Lower lobe of right lung (tissue), 2 donors: ENCODE results near the gene RNASEH2B. TPM values are rescaled to one million over a fixed set of nuclear protein-coding genes. Genes with fewer than 3 reads are reported as not detected.
A peak's percentile ranks its signal among the peaks of the same experiment; 100 is the strongest.

Experiments
- ATAC-seq, 2 donors: fragments of 200-7000 bp; cut with Tn5 transposase; one replicate each; pipeline ENCODE4 v1.9.1; 2020 to 2022; ENCODE audit warnings: mild to moderate bottlenecking in 2 of 2, moderate library complexity in 2 of 2
- DNase-seq: peaks from one replicate; pipeline ENCODE4 v3.0.0-alpha.2; 2020
- H3K27ac ChIP-seq: fragments of 200-600 bp; one replicate; pipeline ENCODE4 v1.8.0; 2022
- H3K27me3 ChIP-seq: fragments of 200-600 bp; one replicate; pipeline ENCODE4 v1.8.0; 2022; ENCODE audit warnings: low read depth
- H3K36me3 ChIP-seq: fragments of 200-600 bp; one replicate; pipeline ENCODE4 v1.8.0; 2022; ENCODE audit warnings: mild to moderate bottlenecking
- H3K4me1 ChIP-seq: fragments of 200-600 bp; one replicate; pipeline ENCODE4 v1.8.0; 2022
- H3K4me3 ChIP-seq: fragments of 200-600 bp; one replicate; pipeline ENCODE4 v1.8.0; 2022; ENCODE audit warnings: mild to moderate bottlenecking
- H3K9me3 ChIP-seq: fragments of 200-600 bp; one replicate; pipeline ENCODE4 v1.8.0; 2022
- intact Hi-C: fragments of 100-400 bp; cut with DNase I; formaldehyde crosslinking; loops from one replicate; pipeline ENCODE4 v1.11.0; 2022
- total RNA-seq: library from RNA; stranded (reverse); fragmentation: NEBNext Ultra II Directional; extraction: Animal tissue kit (Norgen Biotek cat#: 25700); gene quantifications from one replicate; pipeline ENCODE4 v1.2.1, GENCODE V29; 2021
- TF ChIP-seq, protein P1 (sequence below): fragments of 200-600 bp; IDR thresholded peaks from one replicate; pipeline ENCODE4 v1.8.0; 2022; ENCODE audit warnings: antibody characterized with exemption, mild to moderate bottlenecking
- donor health status: DM: no; HTN: yes; CAD: no; lungs with severe emphysema.

Gene RNASEH2B
- total RNA-seq, 1 donor from 2014 or later = 50.7 TPM

DNA sequence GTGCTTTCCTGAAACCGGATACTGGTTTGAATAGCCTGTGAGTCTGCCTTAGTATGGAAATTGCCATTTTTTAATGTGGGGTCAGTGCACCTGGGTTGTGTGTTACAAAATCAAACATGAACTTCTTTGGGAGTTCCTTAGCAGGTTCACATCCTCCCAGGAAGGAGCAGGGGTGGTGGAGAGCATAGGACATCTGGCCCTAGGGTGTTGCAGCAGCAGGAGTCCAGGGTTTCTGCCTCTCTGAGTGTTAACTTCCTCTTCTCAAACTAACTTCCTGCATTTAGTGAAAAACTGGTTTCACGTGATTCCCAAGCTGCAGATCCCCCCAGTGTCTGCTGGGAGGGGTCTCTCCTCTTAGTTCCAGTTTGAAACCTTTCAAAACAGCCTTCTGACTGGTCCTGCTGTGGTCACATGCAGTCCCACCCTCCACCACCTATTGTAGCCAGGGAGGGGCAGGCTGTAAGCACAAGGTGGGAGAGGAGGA lies 7.2 kb downstream of the RNASEH2B start:
- DNase-seq = peak; percentile 50
- H3K36me3 ChIP-seq = no peaks in the 10 kb centered on the region
- peak; percentile 63 to 66 for ATAC-seq
- H3K27me3 ChIP-seq = no peaks in the 10 kb centered on the region
- intact Hi-C loops = no loop called here
- H3K4me3 ChIP-seq = no peak overlapping the region
- H3K9me3 ChIP-seq = peaks cover 3% of the 10 kb centered on the region
- H3K27ac ChIP-seq = peak overlapping the region; percentile 66
- TF ChIP-seq, protein P1, sequence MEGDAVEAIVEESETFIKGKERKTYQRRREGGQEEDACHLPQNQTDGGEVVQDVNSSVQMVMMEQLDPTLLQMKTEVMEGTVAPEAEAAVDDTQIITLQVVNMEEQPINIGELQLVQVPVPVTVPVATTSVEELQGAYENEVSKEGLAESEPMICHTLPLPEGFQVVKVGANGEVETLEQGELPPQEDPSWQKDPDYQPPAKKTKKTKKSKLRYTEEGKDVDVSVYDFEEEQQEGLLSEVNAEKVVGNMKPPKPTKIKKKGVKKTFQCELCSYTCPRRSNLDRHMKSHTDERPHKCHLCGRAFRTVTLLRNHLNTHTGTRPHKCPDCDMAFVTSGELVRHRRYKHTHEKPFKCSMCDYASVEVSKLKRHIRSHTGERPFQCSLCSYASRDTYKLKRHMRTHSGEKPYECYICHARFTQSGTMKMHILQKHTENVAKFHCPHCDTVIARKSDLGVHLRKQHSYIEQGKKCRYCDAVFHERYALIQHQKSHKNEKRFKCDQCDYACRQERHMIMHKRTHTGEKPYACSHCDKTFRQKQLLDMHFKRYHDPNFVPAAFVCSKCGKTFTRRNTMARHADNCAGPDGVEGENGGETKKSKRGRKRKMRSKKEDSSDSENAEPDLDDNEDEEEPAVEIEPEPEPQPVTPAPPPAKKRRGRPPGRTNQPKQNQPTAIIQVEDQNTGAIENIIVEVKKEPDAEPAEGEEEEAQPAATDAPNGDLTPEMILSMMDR = no peak
- peaks cover 62% of the 10 kb centered on the region for H3K4me1 ChIP-seq

DNA sequence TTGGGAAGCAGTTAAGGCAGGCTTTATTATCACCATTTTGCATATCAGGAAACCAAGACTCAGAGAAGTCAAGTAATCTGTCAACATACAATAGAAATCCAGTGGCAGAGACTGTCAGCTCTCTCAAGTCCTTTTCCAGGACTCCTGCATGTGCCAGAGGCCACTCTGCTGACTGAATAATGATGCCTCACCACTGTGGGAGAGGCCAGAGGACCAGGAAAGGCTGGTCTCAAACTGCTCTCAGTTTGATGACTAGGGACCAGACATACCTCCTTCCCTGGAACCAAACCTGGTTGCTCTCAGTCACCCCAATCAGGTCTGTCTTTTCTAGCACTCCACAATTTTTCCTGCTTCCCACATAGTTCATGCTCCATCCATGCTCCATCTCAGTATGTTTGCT lies 8.0 kb downstream of the RNASEH2B start:
- intact Hi-C loops = no loop called here
- H3K36me3 ChIP-seq = no peaks in the 10 kb centered on the region
- no peaks in the 10 kb centered on the region for H3K27me3 ChIP-seq
- peak overlapping the region; percentile 66 for H3K27ac ChIP-seq
- TF ChIP-seq, protein P1 = no peak
- no peak overlapping the region for H3K4me3 ChIP-seq
- ATAC-seq = no peak
- peaks cover 9% of the 10 kb centered on the region for H3K9me3 ChIP-seq
- DNase-seq = no peak
- H3K4me1 ChIP-seq = peaks cover 55% of the 10 kb centered on the region

DNA sequence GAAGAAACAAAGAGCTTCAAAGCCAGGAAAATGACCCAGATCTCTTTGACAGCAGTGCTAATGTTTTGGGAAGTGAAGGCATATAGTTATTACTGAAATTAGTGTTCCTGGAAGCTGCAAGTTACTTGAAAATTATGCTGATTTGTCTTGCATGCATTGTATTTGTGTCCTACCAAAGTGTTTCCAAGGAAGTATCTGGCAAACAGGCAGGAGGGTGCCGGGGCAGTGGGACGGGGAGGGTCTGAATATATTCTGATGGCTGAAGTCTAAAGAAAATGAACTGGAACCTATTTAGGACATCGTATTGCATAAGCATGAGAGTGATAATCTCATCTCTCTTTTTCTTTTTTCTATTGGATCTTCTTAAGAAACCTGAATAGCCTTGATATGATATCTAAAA lies 9.0 kb downstream of the RNASEH2B start:
- Histone ChIP-seq H3K36me3 (no peaks in the 10 kb centered on the region), H3K4me1 (peaks cover 53% of the 10 kb centered on the region), H3K4me3 (no peak overlapping the region), H3K27me3 (no peaks in the 10 kb centered on the region), H3K27ac (no peak overlapping the region), H3K9me3 (peaks cover 19% of the 10 kb centered on the region)
- intact Hi-C loops = no loop called here
- ATAC-seq = no peak
- DNase-seq = no peak
- TF ChIP-seq, protein P1 = no peak

DNA sequence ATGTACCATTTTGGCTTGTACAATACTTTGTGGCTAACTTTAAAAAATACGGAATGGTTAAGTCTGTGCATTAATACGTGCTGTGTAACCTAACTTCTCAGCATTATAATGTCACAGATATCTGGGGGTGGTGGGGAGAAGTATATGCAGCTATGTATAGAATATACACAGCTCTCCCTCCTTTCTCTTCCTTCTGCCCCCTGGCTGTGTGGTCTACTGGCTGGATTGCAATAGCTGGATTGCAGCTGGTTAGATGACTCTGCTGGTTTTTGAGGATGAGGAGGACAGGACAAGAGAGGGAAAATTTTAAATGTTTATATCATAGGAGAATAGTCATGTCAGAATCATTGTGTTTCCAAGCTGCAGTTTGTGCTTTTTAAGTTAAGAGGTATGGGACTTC lies 9.7 kb downstream of the RNASEH2B start:
- no peak overlapping the region for H3K27ac ChIP-seq
- H3K9me3 ChIP-seq = peaks cover 25% of the 10 kb centered on the region
- no peaks in the 10 kb centered on the region for H3K36me3 ChIP-seq
- DNase-seq (no peak), ATAC-seq (no peak)
- no peaks in the 10 kb centered on the region for H3K27me3 ChIP-seq
- H3K4me1 ChIP-seq = peaks cover 53% of the 10 kb centered on the region
- TF ChIP-seq, protein P1 = no peak
- no peak overlapping the region for H3K4me3 ChIP-seq
- intact Hi-C loops = no loop called here

GRCh38 chr13:50921706-50922105 lies 12.1 kb downstream of the RNASEH2B start:
- intact Hi-C loops = no loop called here
- TF ChIP-seq, protein P1 = no peak
- DNase-seq (no peak), ATAC-seq (no peak)
- H3K4me1 ChIP-seq = peaks cover 32% of the 10 kb centered on the region
- no peak overlapping the region for H3K4me3 ChIP-seq
- H3K36me3 ChIP-seq = no peaks in the 10 kb centered on the region
- H3K27me3 ChIP-seq = no peaks in the 10 kb centered on the region
- peaks cover 41% of the 10 kb centered on the region for H3K9me3 ChIP-seq
- H3K27ac ChIP-seq = no peak overlapping the region

DNA sequence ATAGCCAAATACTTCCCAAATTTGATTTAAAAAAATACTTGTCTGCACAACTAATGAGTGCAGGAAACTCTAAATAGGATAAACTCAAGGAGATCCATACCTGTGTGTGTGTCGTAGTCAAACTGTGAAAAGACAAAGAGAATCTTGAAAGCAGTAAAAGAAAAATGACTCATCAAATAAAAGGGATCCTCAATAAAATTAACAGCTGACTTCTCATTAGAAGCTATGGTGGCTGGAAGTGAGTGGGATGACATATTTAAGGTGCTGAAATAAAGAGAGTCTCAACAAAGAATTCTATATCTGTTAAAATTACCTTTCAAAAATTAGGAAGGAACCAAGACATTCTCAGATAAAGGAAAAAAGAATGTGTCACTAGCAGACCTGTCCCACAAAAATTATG lies 13.7 kb downstream of the RNASEH2B start:
- Histone ChIP-seq H3K4me1 (peaks cover 25% of the 10 kb centered on the region), H3K9me3 (peaks cover 41% of the 10 kb centered on the region), H3K27ac (no peak overlapping the region), H3K27me3 (no peaks in the 10 kb centered on the region), H3K36me3 (no peaks in the 10 kb centered on the region), H3K4me3 (no peak overlapping the region)
- ATAC-seq (no peak), DNase-seq (no peak)
- TF ChIP-seq, protein P1 = no peak
- intact Hi-C loops = no loop called here
